ENCODE measurements around the gene POTEH.
"Not testable (repeated sequence)": the region's sequence is repeated elsewhere in the genome, so short reads cannot be mapped to it uniquely, and the experiment has no call there.

- TF ChIP-seq CTCF (IDR thresholded peaks at IDR 0.05 in 2 of 3, conservative IDR thresholded peaks at IDR 0.05 in 1 of 3; ENCODE audit: borderline replicate concordance in 1 of 3, insufficient read depth in 1 of 3, low read depth in 2 of 3, low read length in 2 of 3); POLR2A (IDR thresholded peaks at IDR 0.05; ENCODE audit: borderline replicate concordance, extremely low read depth, insufficient read depth, insufficient read length); TCF7L2 (IDR thresholded peaks at IDR 0.05; ENCODE audit: borderline replicate concordance, extremely low read depth, insufficient read depth, insufficient read length); REST (IDR thresholded peaks at IDR 0.05; ENCODE audit: low read depth); ZNF274 (IDR thresholded peaks at IDR 0.05; ENCODE audit: low read depth, low read length); MAX (IDR thresholded peaks at IDR 0.05); SP1 (IDR thresholded peaks at IDR 0.05; ENCODE audit: low read depth); SIN3A (IDR thresholded peaks at IDR 0.05; ENCODE audit: low read depth); POLR2AphosphoS5 (IDR thresholded peaks at IDR 0.05; ENCODE audit: low read depth, low read length); YY1 (IDR thresholded peaks at IDR 0.05; ENCODE audit: extremely low read depth, insufficient replicate concordance, low read depth, low read length); ATF3 (IDR thresholded peaks at IDR 0.05); EZH2phosphoT487 (IDR thresholded peaks at IDR 0.05; ENCODE audit: borderline replicate concordance); SRF (IDR thresholded peaks at IDR 0.05; ENCODE audit: low read depth); RAD21 (IDR thresholded peaks at IDR 0.05; ENCODE audit: low read depth): not testable (repeated sequence)
These were observed 48.5 kb downstream of the POTEH start for GRCh38 chr22:15738157-15738908.

All from HCT116 (cell line).